Right lobe of liver (tissue), 6 donors: ENCODE measurements around the gene RELL2. TPM values are rescaled to one million over a fixed set of nuclear protein-coding genes. Genes with fewer than 3 reads are reported as not detected.
A peak's percentile ranks its signal among the peaks of the same experiment; 100 is the strongest.

Experiments used
- ATAC-seq, 4 donors: fragments of 200-7000 bp; cut with Tn5 transposase; one replicate each; pipeline ENCODE4 v1.9.1; 2020; ENCODE audit warnings: mild to moderate bottlenecking in 4 of 4, moderate library complexity in 4 of 4
- DNase-seq, 3 donors: peaks; one replicate each; pipeline ENCODE4 v3.0.0-alpha.2; 2020
- H3K27ac ChIP-seq, 3 donors: fragments of 200-600 bp; one replicate each; pipeline ENCODE4 v1.8.0; 2022
- H3K27me3 ChIP-seq, 2 donors: fragments of 200-600 bp; one replicate each; pipeline ENCODE4 v1.8.0; 2022
- H3K36me3 ChIP-seq, 4 donors: fragments of 200-600 bp; sonication (generic) in 1 of 4; one replicate each; pipeline versions ENCODE4 v1.5.1 to v1.8.0; 2017 to 2022; ENCODE audit warnings: control low read depth in 1 of 4
- H3K4me1 ChIP-seq, 4 donors: fragments of 200-600 bp; sonication (generic) in 1 of 4; one replicate each; pipeline versions ENCODE4 v1.5.1 to v1.8.0; 2017 to 2022; ENCODE audit warnings: control low read depth in 1 of 4
- H3K4me3 ChIP-seq, 3 donors: fragments of 200-600 bp; one replicate each; pipeline ENCODE4 v1.8.0; 2022
- H3K9me3 ChIP-seq, 4 donors: fragments of 200-600 bp; sonication (generic) in 1 of 4; one replicate each; pipeline versions ENCODE4 v1.5.1 to v1.8.0; 2017 to 2022; ENCODE audit warnings: control low read depth in 1 of 4
- CTCF ChIP-seq, 4 donors: fragments of 200-600 bp in 3 of 4; fragments of 450-650 bp in 1 of 4; IDR thresholded peaks; one replicate each; pipeline versions ENCODE4 v1.5.1 to v1.8.0; 2016 to 2022; ENCODE audit warnings: antibody characterized with exemption in 4 of 4, mild to moderate bottlenecking in 2 of 4
- POLR2A ChIP-seq: fragments of 450-650 bp; IDR thresholded peaks from one replicate; pipeline ENCODE4 v1.6.1; 2017; ENCODE audit warnings: antibody characterized with exemption, mild to moderate bottlenecking
- WGBS: methylation state at CpG from one replicate; pipeline ENCODE4 v1.1.6; 2018; ENCODE audit warnings: low coverage, low lambda C conversion rate; ENCODE audit not compliant: insufficient coverage; ENCODE audit errors: missing lambda C conversion rate; 5-methylcytosine and 5-hydroxymethylcytosine counted together
- intact Hi-C, 2 donors: fragments of 100-400 bp; cut with DNase I; formaldehyde crosslinking; loops; one replicate each; pipeline versions ENCODE4 v1.11.2 to v1.14.1; 2022
- total RNA-seq, 6 experiments: library from RNA; depleted of rRNA in 2 of 6; stranded (reverse); fragments of >200 nt in 2 of 6; fragmentation: NEBNext Ultra II Directional in 3 of 6; extraction: Animal tissue kit (Norgen Biotek cat#: 25700) in 3 of 6; gene quantifications; one replicate each; pipeline versions ENCODE4 v1.1.0 to v1.2.4, GENCODE V29; 2016 to 2023
- donor health status: DM: no; HTN: yes; CAD: no.
- donor health status: DM: no; HTN: no; CAD: no.
- donor health status: DM: no; HTN: no; CAD: no.
- donor health status: DM: no; HTN: yes; CAD: no.
- donor health status: DM: no; HTN: yes; CAD: no.

Gene RELL2
- total RNA-seq, 6 experiments from 2014 or later: 0.53 to 2.6 (median 1.2) TPM

GRCh38 chr5:141665995-141666940, 29.5 kb downstream of the RELL2 start:
- Histone ChIP-seq H3K4me3 (no peak overlapping the region), H3K36me3 (no peaks in the 10 kb centered on the region), H3K4me1 (peaks cover 0 to 19% (median 4%) of the 10 kb centered on the region in 4 donors), H3K27me3 (no peaks in the 10 kb centered on the region), H3K27ac (no peak overlapping the region), H3K9me3 (no peaks in the 10 kb centered on the region)
- intact Hi-C loops: no loop called here
- DNase-seq: no peak
- TF ChIP-seq POLR2A (no peak), CTCF (IDR thresholded peaks at IDR 0.05) (no peak)
- no peak for ATAC-seq
- WGBS: 88% methylated on average over 11 of the region's 18 CpGs

GRCh38 chr5:141668601-141669265, 31.9 kb downstream of the RELL2 start:
- Histone ChIP-seq H3K4me1 (peaks cover 0 to 19% (median 4%) of the 10 kb centered on the region in 4 donors), H3K9me3 (no peaks in the 10 kb centered on the region), H3K36me3 (no peaks in the 10 kb centered on the region), H3K27me3 (no peaks in the 10 kb centered on the region), H3K4me3 (no peak overlapping the region), H3K27ac (peak overlapping the region in 1 of 3 donors; percentile 15)
- ATAC-seq (peak; percentile 77 to 90 (median 83)), DNase-seq (peak; percentile 66 to 87 (median 87))
- TF ChIP-seq CTCF (IDR thresholded peaks at IDR 0.05) (no peak), POLR2A (no peak)
- WGBS: 44% methylated on average over 8 of the region's 8 CpGs
- intact Hi-C loops: no loop called here

- Histone ChIP-seq H3K9me3 (no peaks in the 10 kb centered on the region), H3K4me3 (no peak overlapping the region), H3K27me3 (no peaks in the 10 kb centered on the region), H3K4me1 (peaks cover 0 to 19% (median 4%) of the 10 kb centered on the region in 4 donors), H3K27ac (no peak overlapping the region), H3K36me3 (no peaks in the 10 kb centered on the region)
- intact Hi-C loops: no loop called here
- no peak for TF ChIP-seq POLR2A
- no peak for TF ChIP-seq CTCF (IDR thresholded peaks at IDR 0.05)
- DNase-seq (no peak), ATAC-seq (no peak)
- 68% methylated on average over 3 of the region's 4 CpGs for WGBS
Observed at GRCh38 chr5:141669520-141669919, 32.7 kb downstream of the RELL2 start.

- H3K27ac ChIP-seq: no peak overlapping the region
- DNase-seq (no peak), ATAC-seq (no peak)
- TF ChIP-seq POLR2A (no peak), CTCF (IDR thresholded peaks at IDR 0.05) (no peak)
- no peaks in the 10 kb centered on the region for H3K27me3 ChIP-seq
- H3K36me3 ChIP-seq: no peaks in the 10 kb centered on the region
- H3K9me3 ChIP-seq: no peaks in the 10 kb centered on the region
- H3K4me1 ChIP-seq: peaks cover 0 to 14% (median 4%) of the 10 kb centered on the region in 4 donors
- no peak overlapping the region for H3K4me3 ChIP-seq
- 70% methylated on average over 2 of the region's 23 CpGs for WGBS
- intact Hi-C loops: no loop called here
Observed at GRCh38 chr5:141672071-141672840, 35.5 kb downstream of the RELL2 start.
